ENCODE measurements around the gene CRYGS.
A peak's percentile ranks its signal among the peaks of the same experiment; 100 is the strongest.
"Not testable (repeated sequence)": the region's sequence is repeated elsewhere in the genome, so short reads cannot be mapped to it uniquely, and the experiment has no call there.

The CRYGS gene

GRCh38 chr3:186589121-186589520 lies 44.9 kb upstream of the CRYGS start:
- peak; percentile 44 for DNase-seq (ENCODE audit: low read depth)
- no peak overlapping the region for H3K4me3 ChIP-seq (ENCODE audit: low read depth, low read length)
- TF ChIP-seq CTCF (IDR thresholded peaks at IDR 0.05; ENCODE audit: low read depth, low read length) (peak; percentile 40), MYC (IDR thresholded peaks at IDR 0.05; ENCODE audit: low read depth, low read length) (no peak)

- DNase-seq (ENCODE audit: low read depth): no peak
- no peak overlapping the region for H3K4me3 ChIP-seq (ENCODE audit: low read depth, low read length)
- TF ChIP-seq MAX (IDR thresholded peaks at IDR 0.05; ENCODE audit: low read depth, low read length) (no peak), CTCF (IDR thresholded peaks at IDR 0.05; ENCODE audit: low read depth, low read length) (no peak)
Observed at GRCh38 chr3:186588632-186589031, 44.5 kb upstream of the CRYGS start.

- H3K4me3 ChIP-seq (ENCODE audit: low read depth, low read length): no peak overlapping the region
- TF ChIP-seq MYC (IDR thresholded peaks at IDR 0.05; ENCODE audit: low read depth, low read length): no peak
- TF ChIP-seq POLR2A (IDR thresholded peaks at IDR 0.05; ENCODE audit: extremely low read depth, insufficient read length): no peak
- no peak for TF ChIP-seq MAX (IDR thresholded peaks at IDR 0.05; ENCODE audit: low read depth, low read length)
- TF ChIP-seq CTCF (IDR thresholded peaks at IDR 0.05; ENCODE audit: low read depth, low read length): no peak
Observed at GRCh38 chr3:186587183-186587582, 43.0 kb upstream of the CRYGS start.

GRCh38 chr3:186586245-186586644 lies 42.1 kb upstream of the CRYGS start:
- H3K4me3 ChIP-seq (ENCODE audit: low read depth, low read length); DNase-seq (ENCODE audit: low read depth): not testable (repeated sequence)

More at GRCh38 chr3:186587183-186587582, 43.0 kb upstream of the CRYGS start:
- DNase-seq (ENCODE audit: low read depth): no peak

- no peak for DNase-seq (ENCODE audit: low read depth)
- no peak overlapping the region for H3K4me3 ChIP-seq (ENCODE audit: low read depth, low read length)
- TF ChIP-seq MYC (IDR thresholded peaks at IDR 0.05; ENCODE audit: low read depth, low read length): no peak
- TF ChIP-seq MAX (IDR thresholded peaks at IDR 0.05; ENCODE audit: low read depth, low read length): no peak
- no peak for TF ChIP-seq CTCF (IDR thresholded peaks at IDR 0.05; ENCODE audit: low read depth, low read length)
Observed at GRCh38 chr3:186583831-186584230, 39.7 kb upstream of the CRYGS start.

- no peak for DNase-seq (ENCODE audit: low read depth)
- TF ChIP-seq MYC (IDR thresholded peaks at IDR 0.05; ENCODE audit: low read depth, low read length): no peak
- TF ChIP-seq MAX (IDR thresholded peaks at IDR 0.05; ENCODE audit: low read depth, low read length): no peak
- no peak for TF ChIP-seq CTCF (IDR thresholded peaks at IDR 0.05; ENCODE audit: low read depth, low read length)
- TF ChIP-seq POLR2A (IDR thresholded peaks at IDR 0.05; ENCODE audit: extremely low read depth, insufficient read length): no peak
- H3K4me3 ChIP-seq (ENCODE audit: low read depth, low read length): no peak overlapping the region
Observed at GRCh38 chr3:186582541-186582940, 38.4 kb upstream of the CRYGS start.

Measured in NB4 (cell line).